ENCODE data around the gene NKIRAS1. TPM values are rescaled to one million over a fixed set of nuclear protein-coding genes. Genes with fewer than 3 reads are reported as not detected.
"Not testable (repeated sequence)": the region's sequence is repeated elsewhere in the genome, so short reads cannot be mapped to it uniquely, and the experiment has no call there.

NKIRAS1 gene
- total RNA-seq, 2 donors from 2014 or later, result 6.3 to 6.9 TPM

GRCh38 chr3:23884481-23884880, 32.3 kb downstream of the NKIRAS1 start:
- Histone ChIP-seq H3K4me3 (ENCODE audit: low read length) (no peak overlapping the region), H3K27ac (ENCODE audit: low read depth, low read length) (no peak overlapping the region), H3K9me3 (ENCODE audit: control insufficient read depth, low read length) (no peaks in the 10 kb centered on the region), H3K4me1 (ENCODE audit: control insufficient read depth, insufficient read depth, low read length) (peaks cover 4% of the 10 kb centered on the region), H3K36me3 (ENCODE audit: control insufficient read depth, insufficient read depth, low read length) (peaks cover 33% of the 10 kb centered on the region), H3K9ac (ENCODE audit: extremely low read depth, low read length, poor library complexity, severe bottlenecking) (no peak overlapping the region), H3K27me3 (ENCODE audit: control insufficient read depth, insufficient read depth, low read length, poor library complexity, severe bottlenecking) (no peaks in the 10 kb centered on the region)
- H3K27me3 Mint-ChIP-seq (ENCODE audit: insufficient read depth), result no peaks in the 10 kb centered on the region
- no peak overlapping the region for H3K27ac Mint-ChIP-seq
- no peak overlapping the region for H3K4me3 Mint-ChIP-seq
- H3K9me3 Mint-ChIP-seq, result peaks cover 14% of the 10 kb centered on the region
- 84 to 100% methylated on average over 2 of the region's 2 CpGs for WGBS, 2 experiments (ENCODE audit: insufficient coverage in 1 of 2, insufficient read length in 1 of 2)
- TF ChIP-seq, protein P1, sequence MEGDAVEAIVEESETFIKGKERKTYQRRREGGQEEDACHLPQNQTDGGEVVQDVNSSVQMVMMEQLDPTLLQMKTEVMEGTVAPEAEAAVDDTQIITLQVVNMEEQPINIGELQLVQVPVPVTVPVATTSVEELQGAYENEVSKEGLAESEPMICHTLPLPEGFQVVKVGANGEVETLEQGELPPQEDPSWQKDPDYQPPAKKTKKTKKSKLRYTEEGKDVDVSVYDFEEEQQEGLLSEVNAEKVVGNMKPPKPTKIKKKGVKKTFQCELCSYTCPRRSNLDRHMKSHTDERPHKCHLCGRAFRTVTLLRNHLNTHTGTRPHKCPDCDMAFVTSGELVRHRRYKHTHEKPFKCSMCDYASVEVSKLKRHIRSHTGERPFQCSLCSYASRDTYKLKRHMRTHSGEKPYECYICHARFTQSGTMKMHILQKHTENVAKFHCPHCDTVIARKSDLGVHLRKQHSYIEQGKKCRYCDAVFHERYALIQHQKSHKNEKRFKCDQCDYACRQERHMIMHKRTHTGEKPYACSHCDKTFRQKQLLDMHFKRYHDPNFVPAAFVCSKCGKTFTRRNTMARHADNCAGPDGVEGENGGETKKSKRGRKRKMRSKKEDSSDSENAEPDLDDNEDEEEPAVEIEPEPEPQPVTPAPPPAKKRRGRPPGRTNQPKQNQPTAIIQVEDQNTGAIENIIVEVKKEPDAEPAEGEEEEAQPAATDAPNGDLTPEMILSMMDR (conservative IDR thresholded peaks at IDR 0.05), result peak; percentile 64
- H3K4me1 Mint-ChIP-seq, result peaks cover 15% of the 10 kb centered on the region
- no peak for DNase-seq
- H3K36me3 Mint-ChIP-seq (ENCODE audit: low read depth), result peaks cover 31% of the 10 kb centered on the region

- peaks cover 51% of the 10 kb centered on the region for H3K36me3 Mint-ChIP-seq (ENCODE audit: low read depth)
Measured at GRCh38 chr3:23882487-23882918, 34.3 kb downstream of the NKIRAS1 start.

DNA sequence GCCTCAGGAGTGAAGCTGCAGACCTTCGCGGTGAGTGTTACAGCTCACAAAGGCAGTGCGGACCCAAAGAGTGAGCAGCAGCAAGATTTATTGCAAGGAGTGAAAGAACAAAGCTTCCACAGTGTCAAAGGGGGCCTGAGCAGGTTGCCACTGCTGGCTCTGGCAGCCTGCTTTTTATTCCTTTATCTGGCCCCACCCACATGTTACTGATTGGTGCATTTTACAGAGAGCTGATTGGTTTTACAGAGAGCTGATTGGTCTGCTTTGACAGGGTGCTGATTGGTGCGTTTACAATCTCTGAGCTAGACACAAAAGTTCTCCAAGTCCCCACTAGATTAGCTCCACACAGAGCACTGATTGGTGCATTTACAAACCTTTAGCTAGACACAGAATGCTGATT, 34.8 kb downstream of the NKIRAS1 start:
- not testable (repeated sequence) for H3K4me3 Mint-ChIP-seq; H3K9ac ChIP-seq (ENCODE audit: extremely low read depth, low read length, poor library complexity, severe bottlenecking); H3K27ac ChIP-seq (ENCODE audit: low read depth, low read length); H3K4me3 ChIP-seq (ENCODE audit: low read length); H3K27me3 ChIP-seq (ENCODE audit: control insufficient read depth, insufficient read depth, low read length, poor library complexity, severe bottlenecking); H3K27me3 Mint-ChIP-seq (ENCODE audit: insufficient read depth); H3K4me1 ChIP-seq (ENCODE audit: control insufficient read depth, insufficient read depth, low read length); DNase-seq
- H3K9me3 ChIP-seq (ENCODE audit: control insufficient read depth, low read length), result peaks cover 21% of the 10 kb centered on the region
- H3K27ac Mint-ChIP-seq, result peak overlapping the region; percentile 39
- 94 to 100% methylated on average over 3 to 4 of the region's 4 CpGs for WGBS, 2 experiments (ENCODE audit: insufficient coverage in 1 of 2, insufficient read length in 1 of 2)
- peaks cover 56% of the 10 kb centered on the region for H3K36me3 Mint-ChIP-seq (ENCODE audit: low read depth)
- peaks cover 37% of the 10 kb centered on the region for H3K9me3 Mint-ChIP-seq
- peaks cover 15% of the 10 kb centered on the region for H3K4me1 Mint-ChIP-seq
- peaks cover 32% of the 10 kb centered on the region for H3K36me3 ChIP-seq (ENCODE audit: control insufficient read depth, insufficient read depth, low read length)

More at GRCh38 chr3:23882487-23882918, 34.3 kb downstream of the NKIRAS1 start:
- Histone ChIP-seq H3K27me3 (ENCODE audit: control insufficient read depth, insufficient read depth, low read length, poor library complexity, severe bottlenecking) (no peaks in the 10 kb centered on the region), H3K9ac (ENCODE audit: extremely low read depth, low read length, poor library complexity, severe bottlenecking) (no peak overlapping the region), H3K9me3 (ENCODE audit: control insufficient read depth, low read length) (peaks cover 17% of the 10 kb centered on the region), H3K4me3 (ENCODE audit: low read length) (no peak overlapping the region), H3K27ac (ENCODE audit: low read depth, low read length) (no peak overlapping the region), H3K4me1 (ENCODE audit: control insufficient read depth, insufficient read depth, low read length) (peaks cover 4% of the 10 kb centered on the region), H3K36me3 (ENCODE audit: control insufficient read depth, insufficient read depth, low read length) (peaks cover 35% of the 10 kb centered on the region)
- Mint-ChIP-seq H3K27me3 (ENCODE audit: insufficient read depth) (no peaks in the 10 kb centered on the region), H3K9me3 (peaks cover 34% of the 10 kb centered on the region), H3K4me1 (peaks cover 15% of the 10 kb centered on the region), H3K27ac (no peak overlapping the region), H3K4me3 (no peak overlapping the region)
- 97 to 100% methylated on average over 7 to 28 of the region's 28 CpGs for WGBS, 2 experiments (ENCODE audit: insufficient coverage in 1 of 2, insufficient read length in 1 of 2)
- DNase-seq, result no peak
- TF ChIP-seq, protein P1 (conservative IDR thresholded peaks at IDR 0.05), result no peak

All from endodermal cell (in vitro differentiated cells).